Stimulated activated naive CD8-positive, alpha-beta T cell treated with anti-CD3 and anti-CD28 coated beads, Interleukin-15, amount 100 ng/mL, for 72 hours (primary cell): ENCODE results near the gene TXNDC2.
A peak's percentile ranks its signal among the peaks of the same experiment; 100 is the strongest.

ENCODE experiments used
- ATAC-seq: fragments of 150-1000 bp; cut with Tn5 transposase; 2 replicates; pipeline ENCODE4 v1.10.0; 2021; ENCODE audit warnings: mild to moderate bottlenecking, moderate library complexity
- DNase-seq, 2 donors: peaks; one replicate each; pipeline ENCODE4 v3.0.0; 2021 to 2022
- H3K27ac Mint-ChIP-seq, 2 donors: one replicate each; pipeline ENCODE4 v1.8.0; 2022; ENCODE audit warnings: mild to moderate bottlenecking in 2 of 2, mixed read lengths in 2 of 2, moderate library complexity in 2 of 2
- H3K27me3 Mint-ChIP-seq: one replicate; pipeline ENCODE4 v1.8.0; 2022; ENCODE audit warnings: mixed read lengths
- H3K4me1 Mint-ChIP-seq: one replicate; pipeline ENCODE4 v1.8.0; 2022; ENCODE audit warnings: mild to moderate bottlenecking, mixed read lengths
- H3K4me3 Mint-ChIP-seq, 2 donors: one replicate each; pipeline ENCODE4 v1.8.0; 2022; ENCODE audit warnings: mild to moderate bottlenecking in 2 of 2, mixed read lengths in 2 of 2, moderate library complexity in 1 of 2
- H3K9me3 Mint-ChIP-seq, 2 donors: one replicate each; pipeline ENCODE4 v1.8.0; 2022; ENCODE audit warnings: mixed read lengths in 2 of 2

TXNDC2 gene

DNA sequence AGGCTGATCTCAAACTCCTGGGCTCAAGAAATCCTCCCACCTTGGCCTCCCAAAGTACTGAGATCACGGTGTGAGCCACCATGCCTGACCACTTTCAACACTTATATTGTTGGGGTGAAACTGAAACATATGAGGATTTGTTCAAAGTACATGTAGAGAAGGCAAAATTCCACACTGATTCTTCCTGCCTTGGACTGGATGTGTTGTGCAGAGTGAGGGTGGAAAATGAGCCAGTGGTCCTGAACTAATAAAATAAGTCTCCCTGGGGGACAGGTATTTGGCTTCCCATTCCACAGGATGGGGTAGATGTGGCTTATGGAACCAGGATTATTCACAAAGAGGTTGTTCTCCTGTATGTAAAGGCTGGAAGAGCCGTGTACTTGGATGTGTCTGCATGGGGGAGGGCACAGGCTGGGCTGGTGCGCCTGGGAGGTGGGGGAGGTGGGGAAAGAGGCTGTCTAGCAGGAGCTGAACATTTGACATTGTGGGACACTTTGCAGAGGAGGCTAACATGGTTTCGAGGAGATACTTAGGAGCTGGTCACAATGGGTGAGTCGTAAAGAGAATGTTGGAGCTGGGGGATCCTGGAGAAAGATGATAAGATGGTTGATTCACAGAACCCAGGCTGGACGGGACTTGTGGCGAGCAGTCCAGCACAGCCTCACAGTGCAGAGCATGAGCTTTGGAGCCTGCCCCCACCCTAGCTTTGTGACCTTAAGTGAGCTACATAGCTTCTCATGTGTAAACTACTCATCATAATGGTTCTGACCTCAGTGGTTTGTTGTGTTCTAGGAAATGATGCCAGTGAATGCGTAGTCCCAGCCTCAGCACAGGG, at the start of gene TXNDC2:
TXNDC2 (plus strand) TSS at position 804 of the 835 bp plus-strand sequence. CDS start 708 bp downstream, outside the sequence.
- no peak for DNase-seq
- Mint-ChIP-seq H3K4me3 (no peak within 1 kb of the TSS), H3K4me1 (no peaks in the 10 kb centered on the region), H3K27me3 (no peaks in the 10 kb centered on the region), H3K9me3 (peaks cover 0 to 5% of the 10 kb centered on the region in 2 donors), H3K27ac (peak within 1 kb of the TSS in 1 of 2 donors; percentile 34)
- peak; percentile 28 for ATAC-seq

DNA sequence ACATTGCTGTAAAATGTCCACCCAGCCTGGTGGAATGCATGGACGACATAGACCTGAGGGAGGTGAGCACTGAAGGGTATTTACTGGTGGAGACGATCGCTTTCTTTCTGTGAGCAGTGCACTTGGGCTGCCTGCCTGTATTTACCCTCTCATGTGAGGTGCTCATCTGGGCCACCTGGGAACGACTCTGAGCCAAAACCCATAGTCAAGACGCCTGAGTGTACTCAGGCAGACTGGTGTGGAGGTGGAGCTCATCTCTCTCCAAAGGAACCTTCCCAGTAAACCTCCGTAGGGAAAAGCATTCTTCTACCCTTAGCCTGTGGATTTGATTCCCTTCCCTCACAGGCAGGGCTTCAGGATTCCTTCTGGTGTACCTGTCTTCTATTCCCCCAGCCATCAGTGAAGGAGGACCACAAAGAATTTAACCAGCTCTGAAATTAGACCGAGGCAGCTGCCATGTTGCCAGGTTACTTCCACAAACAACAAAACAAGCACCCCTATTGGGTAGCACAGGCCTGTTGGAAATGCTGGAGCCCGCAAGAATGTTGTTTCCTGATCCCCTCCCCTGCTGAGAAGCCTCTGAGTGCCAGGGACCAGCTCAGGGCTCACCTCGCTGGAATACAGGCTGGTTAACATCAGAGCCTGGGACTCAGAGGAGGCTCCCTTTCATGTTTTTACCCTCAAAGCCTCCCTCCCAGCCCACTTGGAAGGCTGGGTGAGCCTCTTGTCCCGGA, 47.5 kb upstream of the TXNDC2 start:
- DNase-seq, result no peak
- H3K27ac Mint-ChIP-seq, result no peak overlapping the region
- no peaks in the 10 kb centered on the region for H3K4me1 Mint-ChIP-seq
- no peaks in the 10 kb centered on the region for H3K9me3 Mint-ChIP-seq
- no peak for ATAC-seq
- peaks cover 20% of the 10 kb centered on the region for H3K27me3 Mint-ChIP-seq
- H3K4me3 Mint-ChIP-seq, result no peak overlapping the region

DNA sequence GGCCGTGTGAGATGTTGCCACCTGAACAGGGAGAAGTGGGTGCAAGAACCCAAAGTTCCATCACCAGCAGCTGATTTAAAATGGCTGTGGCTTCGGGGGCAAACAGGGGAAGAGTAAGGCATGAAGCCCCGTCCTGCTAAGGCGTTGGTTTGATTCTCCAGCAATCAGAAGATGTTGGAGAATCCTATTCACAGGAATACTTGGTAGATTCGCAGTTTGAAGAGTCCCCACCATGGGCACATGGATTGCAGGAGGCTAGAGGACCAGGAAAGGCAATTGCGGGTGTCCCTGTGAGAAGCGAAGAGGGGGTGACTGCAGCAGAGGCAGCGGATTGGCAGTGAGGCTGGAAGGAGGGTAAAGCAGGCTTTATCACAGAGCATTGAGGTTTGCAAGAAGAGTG, 46.6 kb upstream of the TXNDC2 start:
- Mint-ChIP-seq H3K9me3 (no peaks in the 10 kb centered on the region), H3K27me3 (peaks cover 20% of the 10 kb centered on the region), H3K27ac (no peak overlapping the region), H3K4me1 (no peaks in the 10 kb centered on the region), H3K4me3 (no peak overlapping the region)
- ATAC-seq (no peak), DNase-seq (no peak)

- DNase-seq (no peak), ATAC-seq (no peak)
- peaks cover 20% of the 10 kb centered on the region for H3K27me3 Mint-ChIP-seq
- H3K4me1 Mint-ChIP-seq, result no peaks in the 10 kb centered on the region
- no peak overlapping the region for H3K4me3 Mint-ChIP-seq
- no peaks in the 10 kb centered on the region for H3K9me3 Mint-ChIP-seq
- no peak overlapping the region for H3K27ac Mint-ChIP-seq
These were observed 45.9 kb upstream of the TXNDC2 start for GRCh38 chr18:9839853-9840252.

DNA sequence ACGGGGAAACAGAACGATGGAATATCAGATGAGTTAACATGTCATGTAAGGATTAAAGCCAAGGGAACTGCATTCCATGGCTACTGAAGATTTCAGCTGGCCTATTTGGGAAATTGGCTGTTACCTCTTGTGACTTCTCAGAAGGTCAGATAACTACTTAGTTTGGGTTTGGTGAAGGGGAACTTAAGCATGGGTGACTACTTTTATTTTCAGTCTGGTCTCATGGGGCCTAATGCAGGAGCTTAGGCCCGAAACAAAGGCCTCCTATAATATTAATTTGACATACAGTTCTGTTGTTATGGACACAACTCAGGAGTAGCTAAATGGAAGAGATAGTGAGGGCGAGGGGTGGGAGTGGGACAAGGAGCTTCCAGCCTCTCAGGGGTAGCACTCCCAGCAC, 44.0 kb upstream of the TXNDC2 start:
- Mint-ChIP-seq H3K27ac (no peak overlapping the region), H3K4me1 (no peaks in the 10 kb centered on the region), H3K27me3 (peaks cover 16% of the 10 kb centered on the region), H3K4me3 (no peak overlapping the region), H3K9me3 (no peaks in the 10 kb centered on the region)
- ATAC-seq (no peak), DNase-seq (no peak)

DNA sequence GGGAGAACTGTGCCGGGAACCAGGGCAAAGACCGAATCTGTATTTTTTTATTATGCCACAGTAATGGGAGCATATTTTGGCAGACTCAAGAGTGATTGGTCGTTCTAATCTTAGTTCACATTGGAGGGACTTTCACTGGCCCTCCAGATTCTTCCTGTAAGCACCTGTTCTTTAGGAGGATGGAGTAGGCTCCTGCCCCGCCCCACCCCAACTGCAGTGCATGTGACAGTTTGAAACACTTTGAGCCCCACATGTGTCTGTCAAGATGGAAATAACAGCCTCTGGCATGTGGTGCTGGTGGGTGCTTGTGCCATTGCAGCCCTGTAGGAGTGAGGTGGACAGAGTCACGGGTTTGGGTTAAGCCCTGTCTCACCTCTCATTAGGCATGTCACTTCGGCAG, 43.3 kb upstream of the TXNDC2 start:
- H3K27ac Mint-ChIP-seq, result peak overlapping the region in 1 of 2 donors; percentile 19
- DNase-seq, result no peak
- no peak overlapping the region for H3K4me3 Mint-ChIP-seq
- no peaks in the 10 kb centered on the region for H3K9me3 Mint-ChIP-seq
- H3K27me3 Mint-ChIP-seq, result peaks cover 21% of the 10 kb centered on the region
- no peak for ATAC-seq
- no peaks in the 10 kb centered on the region for H3K4me1 Mint-ChIP-seq

DNA sequence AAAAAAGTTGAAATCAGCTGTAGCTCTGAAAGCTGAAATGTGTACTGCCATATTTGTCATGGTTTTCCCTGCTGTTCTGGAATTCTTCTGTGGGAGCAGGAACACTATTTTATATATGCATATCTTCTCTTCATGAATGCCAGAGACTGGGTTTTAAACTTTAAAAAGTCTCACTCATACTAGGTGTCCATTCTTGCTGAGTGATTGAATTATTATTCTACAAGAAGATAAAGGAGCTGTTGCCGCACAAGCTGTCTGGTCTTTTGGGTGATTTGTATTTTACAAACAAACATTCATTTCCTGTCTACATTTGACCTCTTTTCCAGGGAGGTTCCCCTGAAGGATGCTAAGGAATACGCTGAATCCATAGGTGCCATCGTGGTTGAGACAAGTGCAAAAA, 40.5 kb upstream of the TXNDC2 start:
- no peak for DNase-seq
- H3K4me1 Mint-ChIP-seq, result peaks cover 7% of the 10 kb centered on the region
- no peak overlapping the region for H3K27ac Mint-ChIP-seq
- peaks cover 37% of the 10 kb centered on the region for H3K27me3 Mint-ChIP-seq
- H3K4me3 Mint-ChIP-seq, result no peak overlapping the region
- ATAC-seq, result no peak
- H3K9me3 Mint-ChIP-seq, result no peaks in the 10 kb centered on the region

- no peak for DNase-seq
- Mint-ChIP-seq H3K9me3 (no peaks in the 10 kb centered on the region), H3K27ac (no peak overlapping the region), H3K4me3 (no peak overlapping the region), H3K27me3 (peaks cover 37% of the 10 kb centered on the region), H3K4me1 (peaks cover 7% of the 10 kb centered on the region)
- ATAC-seq, result no peak
These were observed 39.4 kb upstream of the TXNDC2 start for GRCh38 chr18:9846162-9846925.

- Mint-ChIP-seq H3K27me3 (peaks cover 37% of the 10 kb centered on the region), H3K27ac (no peak overlapping the region)
These were observed 37.4 kb upstream of the TXNDC2 start for GRCh38 chr18:9848170-9848879.

DNA sequence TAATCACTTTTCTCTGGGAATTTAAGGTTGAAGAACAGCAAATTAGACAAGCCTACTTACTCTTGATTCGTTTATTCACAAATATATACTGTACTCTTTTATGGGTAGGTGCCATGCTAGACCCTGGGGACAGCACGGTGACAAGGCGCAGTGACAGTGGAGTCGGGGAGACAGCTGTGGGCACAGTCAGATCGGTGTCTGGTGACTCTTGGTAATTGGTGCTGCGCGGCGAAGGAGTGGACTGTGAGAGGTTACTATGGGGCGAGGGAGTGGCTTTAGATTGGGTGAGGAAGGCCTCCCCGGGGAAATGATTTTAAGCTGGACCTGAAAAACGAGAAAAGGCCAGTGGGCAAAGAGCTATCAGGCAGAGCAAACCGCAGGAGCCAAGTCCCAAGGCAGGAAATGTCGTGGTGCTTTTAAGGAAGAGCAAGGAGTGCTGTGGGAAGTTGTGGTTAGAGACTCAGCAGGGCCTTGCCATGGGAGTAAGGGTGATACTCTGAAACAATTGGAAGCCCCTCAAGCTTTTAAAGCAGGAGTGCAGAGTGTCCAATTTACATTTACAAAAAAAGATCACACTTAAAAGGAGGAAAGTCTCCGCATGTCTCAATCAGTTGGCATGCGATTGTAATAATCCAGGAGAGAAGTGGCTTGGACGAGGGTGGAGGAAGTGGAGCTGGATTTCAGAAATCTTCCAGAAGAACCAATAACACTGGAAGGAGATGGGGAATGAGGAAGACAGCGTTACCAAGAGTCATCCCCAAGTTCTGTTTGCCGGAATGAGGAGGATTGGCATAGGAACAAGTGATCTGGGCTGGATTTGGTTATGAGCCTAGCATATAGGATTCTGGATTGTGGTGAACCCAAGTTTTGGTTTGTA, 36.1 kb upstream of the TXNDC2 start:
- no peak for ATAC-seq
- H3K4me3 Mint-ChIP-seq, result no peak overlapping the region
- H3K9me3 Mint-ChIP-seq, result no peaks in the 10 kb centered on the region
- H3K27me3 Mint-ChIP-seq, result peaks cover 44% of the 10 kb centered on the region
- peaks cover 7% of the 10 kb centered on the region for H3K4me1 Mint-ChIP-seq
- no peak for DNase-seq
- no peak overlapping the region for H3K27ac Mint-ChIP-seq

More at GRCh38 chr18:9848170-9848879, 37.4 kb upstream of the TXNDC2 start:
- Mint-ChIP-seq H3K4me3 (no peak overlapping the region), H3K9me3 (no peaks in the 10 kb centered on the region), H3K4me1 (peaks cover 7% of the 10 kb centered on the region)
- ATAC-seq (no peak), DNase-seq (no peak)

GRCh38 chr18:9850309-9850708, 35.5 kb upstream of the TXNDC2 start:
- H3K27ac Mint-ChIP-seq, result no peak overlapping the region
- peaks cover 48% of the 10 kb centered on the region for H3K27me3 Mint-ChIP-seq
- DNase-seq, result no peak
- H3K4me1 Mint-ChIP-seq, result peaks cover 7% of the 10 kb centered on the region
- ATAC-seq, result no peak
- H3K4me3 Mint-ChIP-seq, result no peak overlapping the region
- H3K9me3 Mint-ChIP-seq, result no peaks in the 10 kb centered on the region

DNA sequence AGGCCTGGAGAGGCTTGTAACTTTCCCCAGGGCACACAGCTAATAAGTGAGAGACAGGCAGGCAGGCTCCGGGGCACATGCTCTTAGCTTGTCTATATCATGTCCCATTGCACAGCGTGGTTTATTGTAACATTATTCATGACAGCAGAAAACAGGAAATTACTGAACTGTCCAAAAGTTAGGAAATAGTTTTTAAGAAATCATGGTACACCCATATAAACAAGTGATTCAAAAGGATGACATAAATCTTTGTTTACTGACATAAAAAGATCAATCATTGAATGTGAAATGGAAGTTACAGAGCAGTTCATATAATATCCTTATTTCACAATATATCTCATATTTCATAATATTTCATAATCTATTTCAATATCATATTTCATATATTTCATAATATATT, 34.3 kb upstream of the TXNDC2 start:
- peaks cover 7% of the 10 kb centered on the region for H3K4me1 Mint-ChIP-seq
- ATAC-seq (no peak), DNase-seq (no peak)
- H3K4me3 Mint-ChIP-seq, result no peak overlapping the region
- H3K27ac Mint-ChIP-seq, result no peak overlapping the region
- H3K9me3 Mint-ChIP-seq, result no peaks in the 10 kb centered on the region
- H3K27me3 Mint-ChIP-seq, result peaks cover 48% of the 10 kb centered on the region

GRCh38 chr18:9852266-9853081, 33.3 kb upstream of the TXNDC2 start:
- H3K9me3 Mint-ChIP-seq, result no peaks in the 10 kb centered on the region
- peaks cover 38% of the 10 kb centered on the region for H3K27me3 Mint-ChIP-seq
- no peak overlapping the region for H3K4me3 Mint-ChIP-seq
- no peak for ATAC-seq
- H3K27ac Mint-ChIP-seq, result no peak overlapping the region
- peaks cover 7% of the 10 kb centered on the region for H3K4me1 Mint-ChIP-seq
- no peak for DNase-seq
